Ureter (tissue), 1 donor: ENCODE results near the gene KIF16B. TPM values are rescaled to one million over a fixed set of nuclear protein-coding genes. Genes with fewer than 3 reads are reported as not detected.
"Not testable (repeated sequence)": the region's sequence is repeated elsewhere in the genome, so short reads cannot be mapped to it uniquely, and the experiment has no call there.

Source experiments
- DNase-seq: peaks from one replicate; pipeline ENCODE4 v3.0.0-alpha.2; 2020; ENCODE audit warnings: low spot score
- total RNA-seq: library from RNA; stranded (reverse); gene quantifications from one replicate; pipeline ENCODE4 v1.2.4, GENCODE V29; 2023
- donor health status: DM: yes; HTN: yes; CAD: no.

The KIF16B gene
- total RNA-seq, 1 donor from 2014 or later, result 30.4 TPM

DNA sequence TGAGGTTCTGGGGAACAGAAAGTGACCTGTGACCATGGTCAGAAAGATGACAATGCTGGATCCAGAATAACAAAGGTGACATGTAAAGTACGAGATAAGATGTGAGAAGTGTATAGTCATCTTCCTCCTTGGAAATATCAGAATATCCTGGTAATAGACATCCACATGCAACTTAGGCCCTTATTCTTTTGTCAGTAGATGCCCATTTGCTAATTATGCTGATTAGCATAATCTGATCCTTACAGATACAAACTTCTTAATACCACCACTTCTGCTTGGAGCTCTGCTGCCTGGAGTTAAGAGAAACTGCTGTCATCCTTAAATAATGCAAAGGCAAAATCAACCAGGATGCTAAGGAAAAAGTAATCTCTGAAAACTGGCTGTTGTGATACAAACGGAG is 91.3 kb downstream of the KIF16B start:
- no peak for DNase-seq

DNA sequence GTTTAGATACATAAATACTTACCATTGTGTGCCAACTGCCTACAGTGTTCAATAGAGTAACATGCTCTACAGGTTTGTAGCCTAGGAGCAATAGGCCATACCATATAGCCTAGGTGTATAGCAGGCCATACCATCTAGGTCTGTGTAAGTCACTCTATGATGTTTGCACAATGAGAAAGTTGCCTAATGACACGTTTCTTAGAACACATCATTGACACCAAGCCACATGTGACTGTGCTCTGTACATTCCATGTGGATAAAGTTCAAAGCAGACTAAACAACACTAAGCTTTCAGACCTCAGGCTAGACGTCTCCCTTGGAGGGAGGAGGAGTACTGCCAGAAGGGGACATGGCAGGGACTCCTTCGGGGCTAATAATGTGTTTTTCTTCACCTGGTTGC is 93.6 kb downstream of the KIF16B start:
- DNase-seq, result no peak

DNA sequence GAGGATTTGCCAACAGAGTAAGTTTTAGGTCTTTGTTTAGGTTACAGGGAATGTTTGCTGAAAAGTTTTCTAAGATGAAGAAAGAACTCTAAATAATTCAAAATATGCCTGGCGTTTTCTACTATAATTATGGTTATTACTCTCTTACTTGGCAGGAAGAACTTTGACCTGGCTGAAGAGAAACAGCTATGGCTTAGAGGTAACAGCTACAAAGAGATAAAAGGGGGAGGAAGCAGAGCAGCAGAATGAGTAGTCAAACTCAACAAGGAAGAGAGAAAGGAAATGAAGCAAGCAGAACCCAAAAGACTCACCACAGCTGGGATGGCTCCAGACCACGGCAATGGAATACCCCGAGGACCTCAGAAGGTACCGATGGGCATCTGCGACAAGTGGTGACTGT is 95.6 kb downstream of the KIF16B start:
- DNase-seq, result no peak

DNA sequence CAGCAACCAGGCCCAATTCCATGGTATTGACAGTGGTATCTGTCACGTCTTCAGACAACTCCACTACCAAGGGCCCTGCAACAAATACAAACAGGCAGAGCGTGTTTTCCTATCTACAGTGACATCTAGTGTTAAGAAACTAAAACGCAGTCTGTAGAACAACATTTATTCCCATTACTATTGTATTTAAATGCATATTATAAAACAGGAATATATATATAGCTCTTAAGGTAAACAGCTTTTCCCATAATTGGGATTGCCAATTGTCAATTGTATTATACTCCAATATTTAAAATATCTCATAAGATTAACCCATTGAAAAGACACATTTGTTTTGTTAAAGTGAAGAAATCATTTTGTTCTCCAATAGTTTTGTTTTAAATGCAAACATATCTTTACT is 97.2 kb downstream of the KIF16B start:
- no peak for DNase-seq

DNA sequence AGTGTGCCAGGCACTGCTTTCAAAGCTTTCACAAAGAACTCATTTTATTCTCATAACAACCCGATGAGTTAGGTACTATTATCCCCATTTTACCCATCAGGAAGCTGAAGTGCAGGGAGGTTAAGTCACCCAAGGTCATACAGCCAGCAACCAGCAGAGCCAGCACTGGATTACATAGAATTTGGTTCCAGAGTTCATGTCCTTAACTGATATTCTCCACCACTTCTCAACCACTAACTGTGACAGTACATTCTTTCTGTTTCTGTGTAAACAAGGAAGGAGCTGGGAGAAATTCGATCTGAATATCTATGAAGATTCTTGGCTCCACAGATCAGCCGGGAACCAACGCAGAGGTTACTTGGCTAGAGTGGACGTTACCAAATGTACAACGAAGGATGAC is 98.0 kb downstream of the KIF16B start:
- DNase-seq, result no peak

DNA sequence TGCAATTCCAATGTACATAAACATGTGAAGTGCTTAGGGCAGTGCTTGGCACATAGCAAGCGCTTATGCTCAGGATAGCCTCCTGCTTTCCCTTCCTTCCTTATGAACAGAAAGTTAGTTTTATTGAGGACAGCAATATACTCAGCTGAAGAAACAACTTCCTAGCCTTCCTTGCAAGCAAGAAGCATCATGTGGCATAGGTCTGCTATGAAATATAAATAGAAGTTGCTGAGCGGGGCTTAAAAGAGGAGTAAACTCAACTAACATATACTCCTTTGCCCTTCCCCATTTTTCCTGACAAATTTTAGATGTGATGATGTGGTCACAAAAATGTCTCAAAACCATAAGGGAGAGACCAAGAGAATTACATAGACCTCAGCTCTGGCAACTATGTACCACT is 98.9 kb downstream of the KIF16B start:
- no peak for DNase-seq

DNA sequence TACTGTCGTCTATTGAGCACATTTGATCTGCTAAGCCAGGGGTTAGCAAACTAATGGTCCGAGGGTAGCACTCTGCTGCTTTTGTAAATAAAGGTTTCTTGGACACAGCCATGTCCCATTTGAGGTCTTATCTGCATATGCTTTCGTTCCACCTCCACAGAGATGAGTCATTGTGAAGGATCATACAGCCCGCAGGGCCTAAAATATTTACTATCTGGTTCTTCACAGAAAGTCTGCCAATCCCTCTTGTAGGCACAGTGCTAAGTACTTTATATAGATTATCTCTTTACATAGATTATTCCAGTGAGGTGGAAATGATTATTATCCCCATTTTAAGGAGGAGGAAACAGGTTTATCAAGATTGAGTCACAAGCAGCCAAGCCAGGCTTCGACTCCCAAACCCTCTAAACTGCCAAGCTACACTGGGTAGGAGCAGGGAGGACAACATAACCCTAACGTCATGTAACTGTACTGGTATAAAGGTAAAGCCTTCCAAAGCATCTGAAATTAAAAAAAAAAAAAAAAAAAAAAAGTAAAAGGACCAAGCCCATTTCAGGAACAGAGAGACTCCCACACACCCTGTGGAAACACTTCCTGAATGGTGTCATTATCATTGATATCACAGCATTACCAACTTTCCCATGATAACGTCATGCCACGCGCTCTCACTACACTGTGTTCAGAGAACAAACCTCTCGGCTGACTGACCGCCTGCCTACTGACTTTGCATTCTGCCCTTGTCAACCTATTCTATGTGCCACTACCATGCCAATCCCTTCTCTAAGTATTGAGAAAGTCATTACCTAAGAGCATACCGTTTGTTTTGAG is 101.0 kb downstream of the KIF16B start:
- DNase-seq, result no peak

DNA sequence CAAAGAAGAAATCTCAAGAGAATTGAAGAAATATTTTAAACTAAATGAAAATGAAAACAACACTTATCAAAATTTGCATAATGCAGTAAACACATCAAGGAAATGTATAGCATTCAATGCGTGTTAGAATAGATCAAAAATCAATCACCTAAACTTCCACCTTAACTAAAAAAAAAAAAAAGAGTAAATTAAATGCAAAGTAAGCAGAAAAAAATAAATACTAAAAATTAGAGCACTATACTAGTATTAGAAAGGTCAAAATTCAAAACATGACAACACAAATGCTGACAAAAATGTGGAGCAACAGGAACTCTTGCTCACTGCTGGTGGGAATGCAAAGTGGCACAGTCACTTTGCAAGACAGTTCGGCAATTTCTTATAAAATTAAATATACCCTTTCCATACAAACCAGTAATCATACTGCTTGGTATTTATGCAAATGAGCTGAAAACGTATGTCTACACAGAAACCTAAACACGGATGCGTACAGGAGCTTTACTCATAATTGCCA is 103.8 kb downstream of the KIF16B start:
- DNase-seq, result no peak

DNA sequence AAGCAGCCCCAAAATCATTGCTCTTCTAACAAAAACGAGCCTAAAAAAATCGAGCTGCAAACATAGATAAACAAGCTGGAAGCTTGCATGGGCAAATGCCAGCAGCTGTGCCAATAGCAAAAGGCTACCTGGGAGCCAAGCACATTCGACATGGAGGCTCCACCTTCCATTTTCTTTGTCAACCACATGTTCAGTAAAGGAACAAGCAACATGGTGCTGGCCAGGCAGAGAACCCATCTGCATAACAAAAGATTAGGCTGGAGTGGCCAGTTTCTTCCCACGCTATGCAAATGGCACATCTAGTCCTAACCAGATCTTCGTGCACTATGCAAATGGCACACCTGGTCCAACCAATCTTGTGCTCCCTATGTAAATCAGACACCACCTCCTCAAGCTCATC is 110.5 kb downstream of the KIF16B start:
- no peak for DNase-seq

DNA sequence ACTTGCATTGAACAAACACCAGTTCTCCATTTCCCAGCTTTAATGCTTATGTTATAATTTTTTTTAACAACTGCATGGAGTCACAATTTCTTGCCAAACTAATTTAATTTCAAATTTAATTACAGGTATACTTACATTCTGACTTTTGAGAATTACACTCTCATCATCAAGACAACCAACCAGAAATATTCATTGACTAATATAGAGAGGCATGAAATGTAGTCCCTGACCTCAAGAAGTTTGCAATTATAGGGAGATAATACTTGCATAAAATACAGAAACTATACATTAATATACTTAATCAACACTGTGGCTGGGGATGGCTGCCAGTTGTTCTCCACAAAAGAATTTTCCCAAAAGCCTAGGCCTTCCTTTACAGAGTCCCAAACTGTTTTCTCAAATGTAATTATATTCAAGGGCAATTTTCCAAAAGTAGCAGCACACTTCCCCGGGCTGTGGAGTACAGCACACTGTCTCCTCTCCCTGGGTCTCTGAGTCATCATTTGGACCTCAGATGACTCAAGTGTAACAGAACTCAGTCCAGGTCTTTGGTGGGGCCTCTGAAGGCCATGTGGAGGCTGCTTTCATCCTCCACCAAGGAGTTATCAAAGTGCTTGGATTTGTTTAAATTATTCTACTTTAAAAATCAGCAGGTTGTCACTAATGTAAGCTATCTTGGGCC is 114.1 kb downstream of the KIF16B start:
- no peak for DNase-seq

DNA sequence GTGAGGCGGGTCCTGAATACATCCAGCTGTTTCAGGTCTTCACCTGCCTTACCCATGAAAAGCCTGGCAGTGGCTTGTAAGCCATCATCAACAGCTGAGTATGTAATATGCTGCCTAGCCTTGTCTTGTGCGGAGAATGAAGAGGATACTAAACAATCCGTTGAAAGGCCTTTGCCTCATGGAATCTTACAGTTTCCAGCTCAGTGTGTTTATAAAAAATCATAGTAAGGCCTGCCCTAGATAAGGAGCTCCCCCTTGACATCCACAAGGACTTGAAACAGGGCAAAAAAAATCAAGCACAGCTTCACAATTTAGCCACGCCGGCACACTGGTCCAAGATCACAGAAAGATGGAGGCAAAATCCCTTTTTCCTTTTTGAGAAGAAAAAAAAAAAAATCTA is 115.7 kb downstream of the KIF16B start:
- no peak for DNase-seq

DNA sequence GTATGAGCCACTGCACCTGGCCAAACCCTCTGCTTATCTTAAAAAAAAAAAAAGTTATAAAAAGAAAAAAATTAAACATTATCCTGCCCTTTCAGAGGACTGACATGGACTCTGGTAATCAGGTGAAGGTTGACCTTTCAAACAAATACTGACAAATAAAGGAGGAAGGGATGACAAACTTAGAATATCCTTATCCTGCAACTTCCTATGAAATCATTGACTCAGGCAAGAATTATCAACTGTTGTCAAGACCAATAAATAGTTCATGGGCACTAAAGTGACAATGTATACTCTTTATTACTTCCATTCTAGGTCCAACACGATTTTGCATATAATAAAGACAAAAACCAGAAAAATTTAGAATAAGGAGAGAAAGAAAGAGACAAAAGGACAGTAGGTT is 117.9 kb downstream of the KIF16B start:
- no peak for DNase-seq

DNA sequence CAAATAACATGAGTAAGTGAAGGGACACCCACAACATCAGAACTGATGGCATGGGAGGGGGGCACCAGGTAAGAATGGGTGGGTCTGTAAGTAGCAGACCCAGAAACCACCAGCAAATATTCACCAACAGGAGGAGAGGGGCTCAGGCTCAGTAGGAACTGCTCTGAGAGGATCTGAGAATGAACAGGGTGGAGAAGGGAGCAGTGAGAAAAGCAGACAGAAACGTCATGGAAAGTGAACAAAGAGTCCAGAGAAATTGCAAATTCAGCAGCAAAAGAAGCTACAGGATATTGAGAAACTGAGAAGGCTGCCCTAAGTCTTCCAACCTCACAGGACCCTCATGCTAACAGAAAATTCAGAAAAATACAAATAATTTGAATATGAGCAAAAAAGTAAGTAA is 121.3 kb downstream of the KIF16B start:
- DNase-seq, result no peak

DNA sequence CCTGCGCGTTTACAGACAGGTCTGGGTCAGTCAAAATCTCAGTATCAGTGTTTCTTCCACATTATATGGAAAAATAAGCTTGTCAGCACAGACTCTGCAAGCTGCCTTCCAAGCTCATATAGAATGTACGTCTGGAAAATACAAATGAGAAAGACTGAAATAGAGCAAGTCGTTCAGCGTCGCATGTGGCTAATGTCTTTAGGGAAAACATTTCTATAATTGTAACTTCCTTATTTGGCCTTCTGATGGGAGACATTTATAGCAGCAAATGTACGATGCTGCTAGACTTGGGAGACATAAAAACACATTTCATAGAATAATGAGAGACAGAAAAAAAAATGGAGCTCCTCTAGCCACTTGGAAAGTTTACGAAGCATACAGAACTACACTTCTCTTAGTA is 122.2 kb downstream of the KIF16B start:
- DNase-seq, result no peak

DNA sequence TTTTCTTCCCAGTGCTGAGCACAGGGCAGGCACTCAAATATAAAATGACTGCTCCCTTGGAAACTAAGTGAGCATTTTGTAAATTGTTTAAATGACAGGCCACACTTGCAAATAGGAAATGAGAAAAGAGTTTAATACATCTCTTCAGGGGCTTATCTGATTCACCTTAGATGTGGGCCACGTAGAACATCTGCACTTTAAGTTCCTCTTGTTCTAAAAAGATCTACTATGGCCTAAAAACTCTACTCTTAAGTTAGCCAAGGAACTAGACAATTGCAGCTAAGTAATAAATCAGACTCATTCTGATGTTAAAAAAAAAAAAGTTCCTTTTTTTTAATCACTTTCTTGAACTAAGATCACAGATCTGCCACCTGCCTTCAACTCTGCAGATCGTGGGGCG is 126.3 kb downstream of the KIF16B start:
- DNase-seq, result no peak

DNA sequence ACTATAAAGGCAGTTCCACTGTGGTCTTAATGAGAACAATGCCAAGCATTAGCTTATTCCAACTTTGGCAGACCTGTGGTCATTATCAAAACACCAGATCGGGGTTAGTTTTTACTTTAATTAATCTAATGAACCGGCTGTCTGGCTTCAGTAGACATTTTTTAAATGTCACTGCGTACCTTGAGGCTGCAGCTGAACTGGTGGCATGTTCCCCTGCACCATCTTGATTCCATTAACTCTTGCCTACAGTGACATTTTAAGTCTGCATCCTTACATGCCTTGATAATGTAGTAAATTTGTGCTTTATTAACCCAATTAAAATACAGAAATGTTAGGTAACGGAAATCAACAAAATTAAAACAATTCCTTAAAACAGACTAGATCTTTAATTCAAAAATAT is 127.0 kb downstream of the KIF16B start:
- DNase-seq, result no peak

DNA sequence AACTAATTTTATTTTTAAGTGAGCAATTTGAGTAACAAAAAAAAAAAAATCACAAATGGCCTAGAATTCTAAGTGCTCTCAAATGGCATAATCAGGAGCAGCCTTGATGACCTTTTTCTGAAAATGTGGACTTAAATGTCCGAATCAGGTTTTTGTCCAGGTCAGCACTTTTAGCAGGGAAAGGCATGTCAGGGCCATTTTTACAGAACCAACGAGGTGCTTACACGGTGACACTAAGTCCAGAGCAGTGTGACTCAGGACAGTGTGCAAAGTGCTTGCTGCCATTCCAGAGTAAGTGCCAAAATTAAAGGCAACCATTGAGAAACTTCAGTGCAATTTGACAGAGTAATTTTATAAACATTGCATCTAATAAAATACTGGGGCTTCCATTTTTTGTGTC is 127.8 kb downstream of the KIF16B start:
- DNase-seq, result no peak

DNA sequence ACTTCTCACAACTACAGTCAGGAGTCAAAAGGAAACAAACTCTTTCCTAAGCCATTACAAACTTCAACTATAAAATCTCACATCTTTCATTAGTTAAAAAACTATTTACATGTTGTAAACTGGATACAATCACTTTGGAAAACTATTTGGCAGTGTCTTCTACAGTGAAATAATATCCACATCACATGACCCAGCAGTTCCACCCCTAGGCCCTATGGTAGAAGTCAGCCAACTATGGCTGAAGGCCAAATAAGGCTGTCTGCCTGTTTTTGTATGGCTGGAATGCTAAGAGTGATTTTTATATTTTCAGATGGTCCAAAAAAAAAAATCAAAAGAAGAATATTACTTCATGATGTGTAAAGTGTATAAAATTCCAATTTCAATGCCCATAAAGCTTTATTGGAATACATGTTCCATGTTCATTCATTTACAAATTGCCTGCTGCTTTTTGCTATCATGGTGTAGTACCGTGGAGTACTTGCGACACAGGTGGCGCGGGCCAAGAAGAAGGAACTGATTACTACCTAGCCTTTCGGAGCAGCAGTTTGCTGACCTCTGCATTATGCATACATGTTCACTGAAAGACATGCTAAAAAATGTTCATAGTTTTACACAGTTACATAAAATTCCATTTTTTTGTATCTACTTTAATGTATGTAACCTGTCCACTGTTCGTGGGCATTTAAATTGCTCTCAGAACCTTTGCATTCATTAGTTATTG is 129.0 kb downstream of the KIF16B start:
- no peak for DNase-seq

DNA sequence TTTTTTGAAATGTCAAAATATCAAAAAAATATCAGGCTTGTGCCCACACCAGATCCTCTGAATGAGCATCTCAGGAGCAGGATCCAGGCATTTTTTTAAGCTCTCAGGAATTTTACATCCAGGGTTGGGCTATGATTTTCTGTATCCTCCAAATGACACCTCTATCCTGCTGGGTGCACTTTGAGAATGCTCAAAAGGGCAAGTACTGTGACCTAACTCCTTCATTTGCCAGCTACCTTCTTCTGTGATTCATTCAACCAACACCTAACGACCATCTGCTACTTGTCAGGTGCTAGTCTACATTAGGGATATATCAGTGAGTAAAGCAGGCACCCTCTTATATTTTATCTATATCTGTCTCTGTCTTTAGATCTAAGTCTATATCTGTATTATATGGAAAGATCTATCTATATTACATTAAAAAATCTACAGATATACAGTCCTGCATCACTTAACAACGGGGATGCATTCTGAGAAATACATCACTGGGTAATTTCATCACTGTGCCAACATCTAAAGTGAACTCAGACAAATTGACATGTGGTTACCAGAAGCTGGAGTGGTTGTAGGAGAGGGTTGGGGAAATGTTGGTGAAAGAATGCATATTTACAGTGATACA is 131.6 kb downstream of the KIF16B start:
- no peak for DNase-seq

DNA sequence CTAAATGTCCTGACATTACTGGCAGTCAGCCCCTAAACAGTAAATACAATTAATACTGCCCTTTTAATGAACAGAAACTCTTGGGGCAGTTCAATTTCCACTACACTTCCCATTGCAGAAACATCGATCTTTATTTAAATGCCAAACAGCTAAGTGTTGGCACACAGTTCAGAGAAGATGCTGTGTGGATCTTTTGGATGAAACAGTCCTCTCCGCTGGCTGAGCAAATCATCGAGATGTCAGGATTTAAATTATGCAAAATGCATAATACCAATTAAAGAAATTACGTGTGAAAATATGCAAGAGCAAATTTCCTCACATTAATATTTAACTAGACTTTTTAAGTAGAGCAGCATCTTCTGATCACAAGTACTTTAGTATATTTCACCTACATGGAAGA is 132.6 kb downstream of the KIF16B start:
- DNase-seq, result no peak

DNA sequence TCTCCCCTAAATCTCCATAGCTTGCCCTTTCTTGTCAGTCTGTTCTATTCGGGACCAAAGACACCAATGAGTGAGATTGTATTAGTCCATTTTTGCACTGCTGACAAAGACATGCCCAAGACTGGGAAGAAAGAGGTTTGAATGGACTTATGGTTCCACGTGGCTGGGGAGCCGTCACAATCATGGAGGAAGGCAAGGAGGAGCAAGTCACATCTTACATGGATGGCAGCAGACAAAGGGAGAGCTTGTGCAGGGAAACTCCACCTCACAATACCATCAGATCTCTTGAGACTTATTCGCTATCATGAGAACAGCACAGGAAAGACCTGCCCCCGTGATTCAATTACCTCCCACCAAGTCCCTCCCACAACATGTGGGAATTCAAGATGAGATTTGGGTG is 133.7 kb downstream of the KIF16B start:
- DNase-seq, result not testable (repeated sequence)

DNA sequence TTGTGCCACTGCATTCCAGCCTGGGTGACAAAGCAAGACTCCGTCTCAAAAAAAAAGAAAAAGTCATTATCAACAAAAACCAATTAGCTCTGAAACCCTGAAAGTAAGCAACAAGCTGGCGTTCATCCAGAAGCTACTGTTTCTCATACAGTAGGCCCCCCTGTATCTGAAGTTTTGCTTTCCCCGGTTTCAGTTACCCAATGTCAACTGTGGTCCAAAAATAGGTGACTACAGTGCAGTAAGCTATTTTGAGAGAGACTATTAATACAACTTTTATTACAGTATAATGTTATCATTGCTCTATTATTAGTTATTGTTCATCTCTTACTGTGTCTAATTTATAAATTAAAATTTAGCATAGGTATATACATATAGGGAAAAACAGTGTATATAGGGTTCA is 135.1 kb downstream of the KIF16B start:
- DNase-seq, result no peak
